SK-N-SH (cell line): Measurements from ENCODE around the gene ABHD17C. TPM values are rescaled to one million over a fixed set of nuclear protein-coding genes. Genes with fewer than 3 reads are reported as not detected.

Experiments used
- CTCF ChIA-PET: fragments of 300-600, 350-600 bp; formaldehyde crosslinking; extraction: SDS; loops from one replicate; lab custom pipeline; 2021; lab: Yijun Ruan, JAX
- POLR2A ChIA-PET: fragments of 350-600 bp; sonication (Branson Sonifier 250); formaldehyde crosslinking; extraction: SDS; loops from one replicate; lab custom pipeline; 2020; ENCODE audit warnings: antibody characterized with exemption, inconsistent platforms; lab: Yijun Ruan, JAX
- DNase-seq: peaks from one replicate; pipeline ENCODE4 v3.0.0; 2012
- H2AFZ ChIP-seq: fragments of 200-600 bp; sonication (generic); 2 replicates; pipeline ENCODE4 v1.8.1; 2016; ENCODE audit warnings: antibody characterized with exemption, mild to moderate bottlenecking, low read depth
- H3F3A ChIP-seq: fragments of 200-600 bp; sonication (generic); replicated peaks from 2 replicates; pipeline ENCODE3; 2016; ENCODE audit warnings: antibody characterized with exemption, mild to moderate bottlenecking; ENCODE audit not compliant: insufficient read depth
- H3K27ac ChIP-seq, 2 experiments: fragments of 200-500 bp in 1 of 2; fragments of 200-600 bp in 1 of 2; sonication (Bioruptor generic) in 1 of 2; sonication (generic), shearing (Covaris generic) in 1 of 2; 2 replicates each; pipeline versions ENCODE4 v1.5.1 to v1.6.1; 2014 to 2016; ENCODE audit warnings: low read depth in 2 of 2, inconsistent platforms in 1 of 2, low read length in 1 of 2, mild to moderate bottlenecking in 1 of 2, mixed read lengths in 1 of 2
- H3K27me3 ChIP-seq: fragments of 200-600 bp; sonication (generic), shearing (Covaris generic); 2 replicates; pipeline ENCODE4 v1.6.1; 2016; ENCODE audit warnings: mixed run types; ENCODE audit not compliant: insufficient read depth
- H3K36me3 ChIP-seq, 2 experiments: fragments of 200-500 bp in 1 of 2; fragments of 200-600 bp in 1 of 2; sonication (Bioruptor generic) in 1 of 2; sonication (generic) in 1 of 2; replicated peaks in 1 of 2; 2 replicates each; pipeline versions ENCODE3 to v1.5.1; 2014 to 2016; ENCODE audit warnings: low read length in 1 of 2, mild to moderate bottlenecking in 1 of 2; ENCODE audit not compliant: insufficient read depth in 2 of 2, control insufficient read depth in 1 of 2
- H3K4me1 ChIP-seq, 2 experiments: fragments of 200-500 bp in 1 of 2; fragments of 200-600 bp in 1 of 2; sonication (Bioruptor generic) in 1 of 2; sonication (generic), shearing (Covaris generic) in 1 of 2; 2 replicates each; pipeline versions ENCODE4 v1.5.1 to v1.6.1; 2014 to 2016; ENCODE audit warnings: low read depth in 1 of 2, low read length in 1 of 2, mixed run types in 1 of 2; ENCODE audit not compliant: insufficient read depth in 2 of 2, control insufficient read depth in 1 of 2
- H3K4me2 ChIP-seq: fragments of 200-600 bp; sonication (generic), shearing (Covaris generic); 2 replicates; pipeline ENCODE4 v1.6.1; 2017; ENCODE audit warnings: mixed run types
- H3K4me3 ChIP-seq, 2 experiments: fragments of 200-500 bp in 1 of 2; fragments of 200-600 bp in 1 of 2; sonication (Bioruptor generic) in 1 of 2; sonication (generic), shearing (Covaris generic) in 1 of 2; 2 replicates each; pipeline versions ENCODE4 v1.5.1 to v1.8.1; 2014 to 2016; ENCODE audit warnings: low read depth in 2 of 2, inconsistent platforms in 1 of 2, low read length in 1 of 2, mild to moderate bottlenecking in 1 of 2, mixed read lengths in 1 of 2, moderate library complexity in 1 of 2
- H3K79me2 ChIP-seq: fragments of 200-600 bp; sonication (generic); 2 replicates; pipeline ENCODE4 v1.8.1; 2017; ENCODE audit warnings: mild to moderate bottlenecking; ENCODE audit not compliant: insufficient read depth
- H3K9ac ChIP-seq: fragments of 200-600 bp; sonication (generic); 2 replicates; pipeline ENCODE4 v1.6.1; 2017; ENCODE audit warnings: mixed run types
- H3K9me2 ChIP-seq: fragments of 200-600 bp; sonication (generic); 2 replicates; pipeline ENCODE4 v1.6.1; 2017; ENCODE audit warnings: mixed run types
- H3K9me3 ChIP-seq: fragments of 200-600 bp; sonication (generic); 2 replicates; pipeline ENCODE4 v1.6.1; 2017; ENCODE audit warnings: mixed run types, mild to moderate bottlenecking, moderate library complexity
- H4K20me1 ChIP-seq: fragments of 200-600 bp; sonication (generic); 2 replicates; pipeline ENCODE4 v1.6.1; 2017; ENCODE audit warnings: mild to moderate bottlenecking, mixed run types; ENCODE audit not compliant: insufficient read depth
- CHD2 ChIP-seq: fragments of 150-350 bp; IDR thresholded peaks from 2 replicates; pipeline ENCODE4 v1.6.1; 2018; ENCODE audit warnings: low read length; ENCODE audit not compliant: partially characterized antibody
- ELF1 ChIP-seq: IDR thresholded peaks from 2 replicates; pipeline ENCODE4 v1.4.0; 2012
- FOSL2 ChIP-seq: IDR thresholded peaks from 2 replicates; pipeline ENCODE4 v1.4.0; 2012; ENCODE audit warnings: low read depth, mild to moderate bottlenecking, moderate library complexity, borderline replicate concordance
- FOXJ3 ChIP-seq: sonication (generic); formaldehyde crosslinking; IDR thresholded peaks from 2 replicates; pipeline ENCODE4 v1.5.1; 2020; ENCODE audit warnings: mild to moderate bottlenecking, missing genetic modification reagents
- JUND ChIP-seq: IDR thresholded peaks from 2 replicates; pipeline ENCODE4 v1.4.0; 2012
- NFIC ChIP-seq: IDR thresholded peaks from 2 replicates; pipeline ENCODE4 v1.4.0; 2012; ENCODE audit warnings: borderline replicate concordance
- PBX3 ChIP-seq: IDR thresholded peaks from 2 replicates; pipeline ENCODE4; 2012
- RXRA ChIP-seq: IDR thresholded peaks from 2 replicates; pipeline ENCODE4 v1.4.0; 2012; ENCODE audit warnings: low read depth, mild to moderate bottlenecking, borderline replicate concordance
- TAF1 ChIP-seq: IDR thresholded peaks from 2 replicates; pipeline ENCODE4 v1.6.1; 2012; ENCODE audit warnings: low read depth, mild to moderate bottlenecking, low read length, moderate library complexity, borderline replicate concordance
- TEAD4 ChIP-seq: IDR thresholded peaks from 2 replicates; pipeline ENCODE4 v1.4.0; 2012; ENCODE audit warnings: mild to moderate bottlenecking, borderline replicate concordance; ENCODE audit not compliant: insufficient read depth
- WGBS: methylation state at CpG from one replicate; pipeline ENCODE4 v1.1.6; 2017; ENCODE audit warnings: low lambda C conversion rate; 5-methylcytosine and 5-hydroxymethylcytosine counted together
- polyA plus RNA-seq, 3 experiments: library from polyadenylated mRNA; depleted of rRNA; stranded (reverse); fragments of >200 nt; gene quantifications; 2 replicates each; pipeline ENCODE4 v1.2.3, GENCODE V29; 2012
- TF ChIP-seq, protein P1 (sequence below): IDR thresholded peaks from 2 replicates; pipeline ENCODE4 v1.4.0; 2012; ENCODE audit warnings: low read depth, borderline replicate concordance
- TF ChIP-seq, protein P2 (sequence below): fragments of 200-600 bp; sonication (generic); IDR thresholded peaks from 2 replicates; pipeline ENCODE4 v1.6.1; 2017; ENCODE audit warnings: antibody characterized with exemption, mild to moderate bottlenecking, moderate library complexity

Gene ABHD17C
- polyA plus RNA-seq, 1 of the 3 experiments (the other 2 are of a cell fraction), result 11.7 TPM

DNA sequence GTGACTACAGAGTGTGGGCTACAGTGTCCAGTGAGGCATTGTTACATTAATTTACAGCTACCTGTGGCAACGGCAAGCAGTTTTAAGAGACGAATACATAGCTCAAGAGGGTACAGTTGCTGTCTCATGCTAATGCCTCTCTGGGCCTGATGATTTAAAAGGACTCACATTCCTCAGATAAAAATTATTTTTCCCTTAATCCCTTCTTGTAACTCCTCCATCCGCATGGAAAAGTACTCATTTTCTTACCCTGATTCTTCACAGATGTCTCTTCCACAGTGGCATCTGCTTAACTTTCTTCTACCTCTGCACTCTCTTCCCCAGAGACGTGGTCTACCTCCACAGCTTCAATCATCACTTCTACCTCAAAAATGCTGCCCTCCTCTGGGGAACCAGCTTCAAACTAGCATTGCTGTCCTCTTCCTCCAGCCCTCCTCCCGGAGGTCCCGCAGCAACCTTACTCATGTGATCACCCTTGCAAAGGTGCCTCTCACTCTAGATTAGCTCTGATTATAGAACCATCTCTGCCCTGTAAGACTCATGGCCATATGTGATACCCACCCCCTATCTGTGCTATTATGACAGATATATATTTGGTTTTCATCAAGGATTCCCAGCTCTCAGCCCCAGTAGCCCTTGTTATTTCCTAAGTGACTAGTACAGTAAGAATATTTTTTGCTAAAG is 21.4 kb upstream of the ABHD17C start:
- no peak overlapping the region for H3K4me3 ChIP-seq
- no peaks in the 10 kb centered on the region for H4K20me1 ChIP-seq
- H3K36me3 ChIP-seq, result no peaks in the 10 kb centered on the region
- peaks cover 13% of the 10 kb centered on the region for H3F3A ChIP-seq
- CTCF ChIA-PET, result interaction anchor here (0.9 to 2.5 kb wide), 4 partner anchors 13 to 106 kb away, joined by 3 to 9 read pairs (median 8); no protein-coding TSS in a partner anchor
- no peaks in the 10 kb centered on the region for H3K9me3 ChIP-seq
- H3K4me1 ChIP-seq, result peaks cover 0 to 7% of the 10 kb centered on the region in 2 experiments; a peak in 2 of 4 replicates
- no peaks in the 10 kb centered on the region for H3K27me3 ChIP-seq
- H2AFZ ChIP-seq, result no peak overlapping the region
- no peak for TF ChIP-seq TAF1
- TF ChIP-seq, protein P1, sequence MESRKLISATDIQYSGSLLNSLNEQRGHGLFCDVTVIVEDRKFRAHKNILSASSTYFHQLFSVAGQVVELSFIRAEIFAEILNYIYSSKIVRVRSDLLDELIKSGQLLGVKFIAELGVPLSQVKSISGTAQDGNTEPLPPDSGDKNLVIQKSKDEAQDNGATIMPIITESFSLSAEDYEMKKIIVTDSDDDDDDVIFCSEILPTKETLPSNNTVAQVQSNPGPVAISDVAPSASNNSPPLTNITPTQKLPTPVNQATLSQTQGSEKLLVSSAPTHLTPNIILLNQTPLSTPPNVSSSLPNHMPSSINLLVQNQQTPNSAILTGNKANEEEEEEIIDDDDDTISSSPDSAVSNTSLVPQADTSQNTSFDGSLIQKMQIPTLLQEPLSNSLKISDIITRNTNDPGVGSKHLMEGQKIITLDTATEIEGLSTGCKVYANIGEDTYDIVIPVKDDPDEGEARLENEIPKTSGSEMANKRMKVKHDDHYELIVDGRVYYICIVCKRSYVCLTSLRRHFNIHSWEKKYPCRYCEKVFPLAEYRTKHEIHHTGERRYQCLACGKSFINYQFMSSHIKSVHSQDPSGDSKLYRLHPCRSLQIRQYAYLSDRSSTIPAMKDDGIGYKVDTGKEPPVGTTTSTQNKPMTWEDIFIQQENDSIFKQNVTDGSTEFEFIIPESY, result no peak
- TF ChIP-seq, protein P2, sequence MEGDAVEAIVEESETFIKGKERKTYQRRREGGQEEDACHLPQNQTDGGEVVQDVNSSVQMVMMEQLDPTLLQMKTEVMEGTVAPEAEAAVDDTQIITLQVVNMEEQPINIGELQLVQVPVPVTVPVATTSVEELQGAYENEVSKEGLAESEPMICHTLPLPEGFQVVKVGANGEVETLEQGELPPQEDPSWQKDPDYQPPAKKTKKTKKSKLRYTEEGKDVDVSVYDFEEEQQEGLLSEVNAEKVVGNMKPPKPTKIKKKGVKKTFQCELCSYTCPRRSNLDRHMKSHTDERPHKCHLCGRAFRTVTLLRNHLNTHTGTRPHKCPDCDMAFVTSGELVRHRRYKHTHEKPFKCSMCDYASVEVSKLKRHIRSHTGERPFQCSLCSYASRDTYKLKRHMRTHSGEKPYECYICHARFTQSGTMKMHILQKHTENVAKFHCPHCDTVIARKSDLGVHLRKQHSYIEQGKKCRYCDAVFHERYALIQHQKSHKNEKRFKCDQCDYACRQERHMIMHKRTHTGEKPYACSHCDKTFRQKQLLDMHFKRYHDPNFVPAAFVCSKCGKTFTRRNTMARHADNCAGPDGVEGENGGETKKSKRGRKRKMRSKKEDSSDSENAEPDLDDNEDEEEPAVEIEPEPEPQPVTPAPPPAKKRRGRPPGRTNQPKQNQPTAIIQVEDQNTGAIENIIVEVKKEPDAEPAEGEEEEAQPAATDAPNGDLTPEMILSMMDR, result no peak
- TF ChIP-seq ELF1, result no peak
- TF ChIP-seq NFIC, result no peak
- no peak overlapping the region for H3K9ac ChIP-seq
- DNase-seq, result no peak
- no peaks in the 10 kb centered on the region for H3K9me2 ChIP-seq
- 90% methylated on average over 6 of the region's 6 CpGs for WGBS
- POLR2A ChIA-PET, result no interaction called here
- H3K27ac ChIP-seq, result no peak overlapping the region
- no peak overlapping the region for H3K4me2 ChIP-seq
- H3K79me2 ChIP-seq, result no peaks in the 10 kb centered on the region

DNA sequence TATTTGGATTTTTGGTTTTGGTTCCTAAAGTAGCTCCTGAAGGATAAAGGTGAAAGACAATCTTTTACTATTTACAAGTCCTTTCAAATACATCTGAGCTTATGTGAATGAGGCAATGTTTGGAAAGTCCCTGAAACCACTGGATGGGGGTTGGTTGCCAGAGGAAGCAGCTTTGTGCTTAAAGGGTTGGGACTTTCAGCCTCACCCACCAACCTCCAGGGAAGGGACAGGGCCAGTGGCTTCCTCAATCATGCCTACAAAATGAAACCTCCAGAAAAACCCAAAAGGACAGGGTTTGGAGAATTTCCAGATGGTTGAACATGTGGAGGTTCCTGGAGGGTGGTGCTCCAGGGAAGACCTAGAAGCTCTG is 20.9 kb upstream of the ABHD17C start:
- Histone ChIP-seq H3K36me3 (no peaks in the 10 kb centered on the region), H4K20me1 (no peaks in the 10 kb centered on the region), H3K27me3 (no peaks in the 10 kb centered on the region), H3K4me1 (peaks cover 0 to 7% of the 10 kb centered on the region in 2 experiments; a peak in 2 of 4 replicates), H3K4me2 (no peak overlapping the region), H3F3A (peaks cover 10% of the 10 kb centered on the region), H3K9ac (no peak overlapping the region), H3K9me2 (no peaks in the 10 kb centered on the region), H3K4me3 (no peak overlapping the region), H2AFZ (no peak overlapping the region), H3K27ac (no peak overlapping the region), H3K79me2 (no peaks in the 10 kb centered on the region), H3K9me3 (no peaks in the 10 kb centered on the region)
- DNase-seq, result no peak
- no peak for TF ChIP-seq TEAD4
- TF ChIP-seq JUND, result no peak
- no peak for TF ChIP-seq RXRA
- TF ChIP-seq FOXJ3 (CRISPR knock-in tag), result no peak
- no peak for TF ChIP-seq CHD2
- TF ChIP-seq FOSL2, result no peak
- TF ChIP-seq PBX3, result no peak
- ChIA-PET CTCF (interaction anchor here (1.5 to 2.5 kb wide), 4 partner anchors 12 to 107 kb away, joined by 3 to 9 read pairs (median 8); no protein-coding TSS in a partner anchor), POLR2A (no interaction called here)
